ENCODE results near the gene ADPRHL1.

The ADPRHL1 gene

GRCh38 chr13:113414335-113414734 lies 39.0 kb downstream of the ADPRHL1 start:
- DNase-seq = no peak

GRCh38 chr13:113413898-113414282 lies 39.4 kb downstream of the ADPRHL1 start:
- no peak for DNase-seq

- no peak for DNase-seq
Measured at GRCh38 chr13:113413178-113413897, 40.0 kb downstream of the ADPRHL1 start.

GRCh38 chr13:113412440-113412839 lies 40.8 kb downstream of the ADPRHL1 start:
- DNase-seq = no peak

- DNase-seq = no peak
Measured at GRCh38 chr13:113411216-113412023, 41.9 kb downstream of the ADPRHL1 start.

- no peak for DNase-seq
Measured at GRCh38 chr13:113410472-113411201, 42.7 kb downstream of the ADPRHL1 start.

GRCh38 chr13:113408562-113408961 lies 44.7 kb downstream of the ADPRHL1 start:
- no peak for DNase-seq

GRCh38 chr13:113407531-113408393 lies 45.5 kb downstream of the ADPRHL1 start:
- DNase-seq = no peak

- no peak for DNase-seq
Measured at GRCh38 chr13:113407103-113407530, 46.2 kb downstream of the ADPRHL1 start.

- no peak for DNase-seq
Measured at GRCh38 chr13:113406321-113407102, 46.8 kb downstream of the ADPRHL1 start.

GRCh38 chr13:113405481-113406300 lies 47.6 kb downstream of the ADPRHL1 start:
- no peak for DNase-seq

- no peak for DNase-seq
Measured at GRCh38 chr13:113404723-113405471, 48.4 kb downstream of the ADPRHL1 start.

GRCh38 chr13:113404366-113404722 lies 48.9 kb downstream of the ADPRHL1 start:
- DNase-seq = no peak

GRCh38 chr13:113403255-113404104 lies 49.8 kb downstream of the ADPRHL1 start:
- DNase-seq = no peak

GRCh38 chr13:113402471-113403254 lies 50.6 kb downstream of the ADPRHL1 start:
- DNase-seq = no peak

GRCh38 chr13:113401452-113402415 lies 51.6 kb downstream of the ADPRHL1 start:
- no peak for DNase-seq

Data from NCI-H1694 (cell line).